Panc1 (cell line): ENCODE data around the gene CCNJL. TPM values are rescaled to one million over a fixed set of nuclear protein-coding genes. Genes with fewer than 3 reads are reported as not detected.

Experiments used
- ATAC-seq: fragments of 200-7000 bp; cut with Tn5 transposase; 2 replicates; pipeline ENCODE4 v1.9.1; 2020; ENCODE audit warnings: mild to moderate bottlenecking, moderate library complexity
- BruUV-seq: library from RNA; stranded (reverse); fragments of 400-500 nt; replicated peaks from 2 replicates; lab custom pipeline; 2021; lab: Mats Ljungman, UMichigan
- CTCF ChIA-PET: fragments of 300-600 bp; sonication (Branson Sonifier 250); formaldehyde crosslinking; loops from one replicate; lab custom pipeline; 2022; ENCODE audit warnings: antibody characterized with exemption; lab: Charles Lee
- POLR2A ChIA-PET: fragments of 300-600 bp; sonication (Branson Sonifier 250); formaldehyde crosslinking; loops from one replicate; lab custom pipeline; 2022; ENCODE audit warnings: antibody characterized with exemption; lab: Charles Lee
- DNase-seq: peaks from one replicate; pipeline ENCODE4 v3.0.0-alpha.2; 2010; ENCODE audit warnings: low read depth, low spot score
- H3K27ac ChIP-seq: 2 replicates; pipeline ENCODE4 v1.5.1; 2011; ENCODE audit warnings: mild to moderate bottlenecking, low read length, inconsistent platforms
- H3K27me3 ChIP-seq: fragments of 200-500 bp; sonication (Bioruptor generic); 2 replicates; pipeline ENCODE4 v1.6.0; 2014; ENCODE audit warnings: low read length, inconsistent platforms; ENCODE audit not compliant: control insufficient read depth, insufficient read depth
- H3K36me3 ChIP-seq: fragments of 200-500 bp; sonication (Bioruptor generic); 2 replicates; pipeline ENCODE4 v1.5.1; 2014; ENCODE audit warnings: inconsistent platforms, mild to moderate bottlenecking, low read length, moderate library complexity; ENCODE audit not compliant: control insufficient read depth, insufficient read depth
- H3K4me1 ChIP-seq: 2 replicates; pipeline ENCODE4 v1.5.1; 2011; ENCODE audit warnings: inconsistent platforms, mild to moderate bottlenecking, low read length, moderate library complexity; ENCODE audit not compliant: control insufficient read depth, insufficient read depth
- H3K4me3 ChIP-seq, 2 experiments: 2 replicates each; pipeline ENCODE4 v1.5.1; 2011 to 2012; ENCODE audit warnings: low read depth in 2 of 2, low read length in 2 of 2, mild to moderate bottlenecking in 2 of 2, inconsistent platforms in 1 of 2, moderate library complexity in 1 of 2
- H3K9me3 ChIP-seq: fragments of 200-500 bp; sonication (Bioruptor generic); 2 replicates; pipeline ENCODE4 v1.5.1; 2014; ENCODE audit warnings: low read depth, mild to moderate bottlenecking, inconsistent platforms, low read length, moderate library complexity; ENCODE audit not compliant: control insufficient read depth, insufficient read depth
- CTCF ChIP-seq: fragments of 450-650 bp; IDR thresholded peaks from 2 replicates; pipeline ENCODE4 v1.5.1; 2017; ENCODE audit warnings: mild to moderate bottlenecking
- POLR2AphosphoS5 ChIP-seq: IDR thresholded peaks from 2 replicates; pipeline ENCODE4 v1.6.1; 2012; ENCODE audit warnings: mild to moderate bottlenecking, low read depth, low read length, moderate library complexity
- REST ChIP-seq, 2 experiments: IDR thresholded peaks; 2 replicates each; pipeline ENCODE4 v1.6.1; 2011 to 2012; ENCODE audit warnings: low read depth in 2 of 2, control low read depth in 1 of 2, low read length in 1 of 2, mild to moderate bottlenecking in 1 of 2, moderate library complexity in 1 of 2; ENCODE audit not compliant: insufficient read depth in 1 of 2
- SIN3A ChIP-seq: IDR thresholded peaks from 2 replicates; pipeline ENCODE4 v1.6.1; 2012; ENCODE audit warnings: low read depth, mild to moderate bottlenecking, low read length, moderate library complexity, borderline replicate concordance; ENCODE audit not compliant: insufficient read depth
- TCF7L2 ChIP-seq: IDR thresholded peaks from 2 replicates; pipeline ENCODE4 v1.6.1; 2011; ENCODE audit warnings: mild to moderate bottlenecking, low read depth, low read length, inconsistent platforms
- in situ Hi-C: cut with HindIII; loops from 2 replicates; pipeline ENCODE4 v1.10.0; 2016; ENCODE audit warnings: low sequenced_read_pairs, low pct_unique_long_range_greater_than_20kb
- intact Hi-C: fragments of 100-400 bp; cut with micrococcal nuclease; formaldehyde crosslinking; loops from one replicate; pipeline ENCODE4 v1.10.0; 2022; ENCODE audit not compliant: unreplicated experiment
- total RNA-seq: library from RNA; stranded (reverse); gene quantifications from one replicate; pipeline ENCODE4 v1.2.1, GENCODE V29; 2021; ENCODE audit not compliant: unreplicated experiment

Gene CCNJL
- total RNA-seq, 1 experiment from 2014 or later, result 35.0 TPM

- H3K27me3 ChIP-seq, result no peaks in the 10 kb centered on the region
- TF ChIP-seq POLR2AphosphoS5 (no peak), TCF7L2 (no peak), SIN3A (no peak), CTCF (no peak), REST (IDR thresholded peaks at IDR 0.05; ENCODE audit: insufficient read depth in 1 of 2, low read depth in 2 of 2, low read length in 1 of 2) (no peak)
- POLR2A ChIA-PET, result no interaction called here
- no peaks in the 10 kb centered on the region for H3K9me3 ChIP-seq
- no peaks in the 10 kb centered on the region; the same call in 1 of the 2 replicates for H3K36me3 ChIP-seq
- no peaks in the 10 kb centered on the region for H3K4me1 ChIP-seq
- intact Hi-C loops (no loop called here), in situ Hi-C loops (no loop called here)
- no peak overlapping the region for H3K27ac ChIP-seq
- BruUV-seq, result no TSS peak
- no peak overlapping the region for H3K4me3 ChIP-seq
- CTCF ChIA-PET, result no interaction called here
- ATAC-seq, result no peak
- no peak for DNase-seq
These were observed 8.7 kb downstream of the CCNJL start for GRCh38 chr5:160303690-160304089.

- TF ChIP-seq SIN3A, result no peak
- TF ChIP-seq REST (IDR thresholded peaks at IDR 0.05; ENCODE audit: insufficient read depth in 1 of 2, low read depth in 2 of 2, low read length in 1 of 2), result no peak
- TF ChIP-seq CTCF, result no peak
- TF ChIP-seq POLR2AphosphoS5, result no peak
- no peak for TF ChIP-seq TCF7L2
- ChIA-PET CTCF (no interaction called here), POLR2A (no interaction called here)
- BruUV-seq, result no TSS peak
- H3K4me3 ChIP-seq, result no peak overlapping the region
- H3K4me1 ChIP-seq, result no peaks in the 10 kb centered on the region
- no peak for DNase-seq
- H3K27me3 ChIP-seq, result no peaks in the 10 kb centered on the region
- in situ Hi-C loops (no loop called here), intact Hi-C loops (no loop called here)
- no peaks in the 10 kb centered on the region for H3K9me3 ChIP-seq
- ATAC-seq, result no peak
- H3K27ac ChIP-seq, result no peak overlapping the region
- no peaks in the 10 kb centered on the region for H3K36me3 ChIP-seq
These were observed 14.2 kb downstream of the CCNJL start for GRCh38 chr5:160298189-160298588.
